ENCODE measurements around the gene SORCS1. TPM values are rescaled to one million over a fixed set of nuclear protein-coding genes. Genes with fewer than 3 reads are reported as not detected.

The SORCS1 gene
- total RNA-seq, 2 donors from 2014 or later, result 0.23 to 14.4 TPM

GRCh38 chr10:106615081-106615480 is 549.4 kb downstream of the SORCS1 start:
- no peaks in the 10 kb centered on the region for H3K9me3 ChIP-seq
- TF ChIP-seq CTCF (IDR thresholded peaks at IDR 0.05), result no peak
- TF ChIP-seq POLR2AphosphoS5 (IDR thresholded peaks at IDR 0.05), result no peak
- TF ChIP-seq POLR2A (IDR thresholded peaks at IDR 0.05), result no peak
- H3K4me3 ChIP-seq, result no peak overlapping the region
- H3K4me1 ChIP-seq (replicated peaks), result no peaks in the 10 kb centered on the region
- no peaks in the 10 kb centered on the region for H3K36me3 ChIP-seq
- intact Hi-C loops (cut with DNase I), result no loop called here
- no peak overlapping the region for H3K27ac ChIP-seq
- 25% methylated on average over 3 of the region's 3 CpGs for WGBS
- no peak for DNase-seq (ENCODE audit: low spot score)
- no peaks in the 10 kb centered on the region for H3K27me3 ChIP-seq (replicated peaks; ENCODE audit: insufficient read depth)

GRCh38 chr10:106614293-106614692 is 550.2 kb downstream of the SORCS1 start:
- Histone ChIP-seq H3K4me3 (no peak overlapping the region), H3K36me3 (no peaks in the 10 kb centered on the region), H3K9me3 (no peaks in the 10 kb centered on the region), H3K4me1 (replicated peaks) (no peaks in the 10 kb centered on the region), H3K27me3 (replicated peaks; ENCODE audit: insufficient read depth) (no peaks in the 10 kb centered on the region), H3K27ac (no peak overlapping the region)
- intact Hi-C loops (cut with DNase I), result no loop called here
- TF ChIP-seq POLR2A (IDR thresholded peaks at IDR 0.05) (no peak), POLR2AphosphoS5 (IDR thresholded peaks at IDR 0.05) (no peak), CTCF (IDR thresholded peaks at IDR 0.05) (no peak)
- DNase-seq (ENCODE audit: low spot score), result no peak
- 67% methylated on average over 5 of the region's 5 CpGs for WGBS

GRCh38 chr10:106612381-106612780 is 552.1 kb downstream of the SORCS1 start:
- Histone ChIP-seq H3K36me3 (no peaks in the 10 kb centered on the region), H3K4me3 (no peak overlapping the region), H3K27ac (no peak overlapping the region), H3K27me3 (replicated peaks; ENCODE audit: insufficient read depth) (no peaks in the 10 kb centered on the region), H3K9me3 (no peaks in the 10 kb centered on the region), H3K4me1 (replicated peaks) (no peaks in the 10 kb centered on the region)
- TF ChIP-seq POLR2A (IDR thresholded peaks at IDR 0.05) (no peak), POLR2AphosphoS5 (IDR thresholded peaks at IDR 0.05) (no peak)
- intact Hi-C loops (cut with DNase I), result no loop called here
- DNase-seq (ENCODE audit: low spot score), result no peak
- WGBS, result 91% methylated on average over 6 of the region's 6 CpGs

GRCh38 chr10:106609470-106610266 is 554.8 kb downstream of the SORCS1 start:
- TF ChIP-seq POLR2AphosphoS5 (IDR thresholded peaks at IDR 0.05), result no peak
- TF ChIP-seq CTCF (IDR thresholded peaks at IDR 0.05), result no peak
- no peak for TF ChIP-seq POLR2A (IDR thresholded peaks at IDR 0.05)
- 76% methylated on average over 3 of the region's 3 CpGs for WGBS
- DNase-seq (ENCODE audit: low spot score), result no peak
- intact Hi-C loops (cut with DNase I), result no loop called here
- H3K4me1 ChIP-seq (replicated peaks), result no peaks in the 10 kb centered on the region
- H3K4me3 ChIP-seq, result no peak overlapping the region
- H3K36me3 ChIP-seq, result no peaks in the 10 kb centered on the region
- H3K9me3 ChIP-seq, result no peaks in the 10 kb centered on the region
- no peak overlapping the region for H3K27ac ChIP-seq
- no peaks in the 10 kb centered on the region for H3K27me3 ChIP-seq (replicated peaks; ENCODE audit: insufficient read depth)

- no peak for DNase-seq (ENCODE audit: low spot score)
- Histone ChIP-seq H3K27ac (no peak overlapping the region), H3K4me3 (no peak overlapping the region), H3K9me3 (no peaks in the 10 kb centered on the region), H3K4me1 (replicated peaks) (no peaks in the 10 kb centered on the region), H3K27me3 (replicated peaks; ENCODE audit: insufficient read depth) (no peaks in the 10 kb centered on the region), H3K36me3 (no peaks in the 10 kb centered on the region)
- TF ChIP-seq POLR2A (IDR thresholded peaks at IDR 0.05) (no peak), CTCF (IDR thresholded peaks at IDR 0.05) (no peak), POLR2AphosphoS5 (IDR thresholded peaks at IDR 0.05) (no peak)
- 100% methylated on average over 1 of the region's 1 CpG for WGBS
- intact Hi-C loops (cut with DNase I), result no loop called here
Measured at GRCh38 chr10:106608066-106608465, 556.4 kb downstream of the SORCS1 start.

All from prostate gland (tissue), 2 donors.